Measurements from ENCODE around the gene PTX4. TPM values are rescaled to one million over a fixed set of nuclear protein-coding genes. Genes with fewer than 3 reads are reported as not detected.
A peak's percentile ranks its signal among the peaks of the same experiment; 100 is the strongest.

PTX4 gene
- total RNA-seq, 1 donor from 2014 or later: not detected

GRCh38 chr16:1519831-1520230 is 31.1 kb upstream of the PTX4 start:
- TF ChIP-seq, protein P1, sequence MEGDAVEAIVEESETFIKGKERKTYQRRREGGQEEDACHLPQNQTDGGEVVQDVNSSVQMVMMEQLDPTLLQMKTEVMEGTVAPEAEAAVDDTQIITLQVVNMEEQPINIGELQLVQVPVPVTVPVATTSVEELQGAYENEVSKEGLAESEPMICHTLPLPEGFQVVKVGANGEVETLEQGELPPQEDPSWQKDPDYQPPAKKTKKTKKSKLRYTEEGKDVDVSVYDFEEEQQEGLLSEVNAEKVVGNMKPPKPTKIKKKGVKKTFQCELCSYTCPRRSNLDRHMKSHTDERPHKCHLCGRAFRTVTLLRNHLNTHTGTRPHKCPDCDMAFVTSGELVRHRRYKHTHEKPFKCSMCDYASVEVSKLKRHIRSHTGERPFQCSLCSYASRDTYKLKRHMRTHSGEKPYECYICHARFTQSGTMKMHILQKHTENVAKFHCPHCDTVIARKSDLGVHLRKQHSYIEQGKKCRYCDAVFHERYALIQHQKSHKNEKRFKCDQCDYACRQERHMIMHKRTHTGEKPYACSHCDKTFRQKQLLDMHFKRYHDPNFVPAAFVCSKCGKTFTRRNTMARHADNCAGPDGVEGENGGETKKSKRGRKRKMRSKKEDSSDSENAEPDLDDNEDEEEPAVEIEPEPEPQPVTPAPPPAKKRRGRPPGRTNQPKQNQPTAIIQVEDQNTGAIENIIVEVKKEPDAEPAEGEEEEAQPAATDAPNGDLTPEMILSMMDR (IDR thresholded peaks at IDR 0.05): no peak
- ATAC-seq (peak; percentile 6), DNase-seq (no peak)
- H3K27ac ChIP-seq: no peak overlapping the region
- no peaks in the 10 kb centered on the region for H3K27me3 ChIP-seq
- peaks cover 4% of the 10 kb centered on the region for H3K36me3 ChIP-seq
- intact Hi-C loops (cut with DNase I): no loop called here
- no peak overlapping the region for H3K4me3 ChIP-seq
- no peaks in the 10 kb centered on the region for H3K4me1 ChIP-seq
- no peaks in the 10 kb centered on the region for H3K9me3 ChIP-seq

GRCh38 chr16:1518626-1519135 is 29.9 kb upstream of the PTX4 start:
- Histone ChIP-seq H3K9me3 (peaks cover 6% of the 10 kb centered on the region), H3K36me3 (peaks cover 4% of the 10 kb centered on the region), H3K27ac (no peak overlapping the region), H3K4me3 (no peak overlapping the region), H3K27me3 (no peaks in the 10 kb centered on the region), H3K4me1 (no peaks in the 10 kb centered on the region)
- TF ChIP-seq, protein P1 (IDR thresholded peaks at IDR 0.05): no peak
- intact Hi-C loops (cut with DNase I): no loop called here
- ATAC-seq (peak; percentile 38), DNase-seq (no peak)

DNA sequence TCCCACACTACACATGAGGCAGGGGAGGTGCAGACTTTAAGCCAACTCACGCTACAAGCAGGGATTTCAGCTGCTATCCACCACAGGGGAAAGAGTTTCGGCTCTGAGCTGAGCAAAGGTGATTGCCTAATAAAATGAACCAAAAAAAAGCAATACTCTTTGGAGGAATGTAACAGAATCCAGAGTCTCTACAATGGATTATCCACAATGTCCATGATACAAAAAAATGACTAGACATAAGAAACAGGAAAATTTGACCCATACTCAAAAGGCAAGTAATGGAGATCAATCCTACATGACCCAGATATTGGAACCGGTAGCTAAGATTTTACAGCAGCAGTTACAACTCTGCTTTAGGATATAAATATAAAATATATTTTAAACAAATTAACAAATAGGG is 25.8 kb upstream of the PTX4 start:
- no peak for ATAC-seq
- intact Hi-C loops (cut with DNase I): no loop called here
- H3K36me3 ChIP-seq: peaks cover 4% of the 10 kb centered on the region

DNA sequence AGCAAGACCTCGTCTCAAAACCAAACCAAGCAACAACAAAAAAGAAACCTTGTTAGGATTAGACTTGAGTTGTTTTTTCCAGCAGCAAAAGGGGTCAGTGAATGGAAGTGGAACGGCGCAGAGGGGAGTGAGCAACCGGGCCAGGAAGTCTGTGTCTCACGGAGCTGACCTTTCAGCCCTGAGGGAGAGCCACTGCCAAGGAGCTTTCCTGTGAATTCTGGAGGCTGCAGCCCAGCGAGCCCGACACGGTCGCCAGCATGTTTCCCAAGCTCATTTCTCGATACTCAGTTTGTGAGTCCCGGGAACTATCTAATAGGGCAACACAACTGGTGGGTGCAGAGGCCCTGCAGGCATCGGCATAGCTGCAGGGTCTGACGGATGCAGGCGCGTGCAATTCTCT is 24.0 kb upstream of the PTX4 start:
- H3K9me3 ChIP-seq: peaks cover 6% of the 10 kb centered on the region
- no peak for ATAC-seq
- intact Hi-C loops (cut with DNase I): no loop called here
- TF ChIP-seq, protein P1 (IDR thresholded peaks at IDR 0.05): no peak
- H3K36me3 ChIP-seq: peaks cover 4% of the 10 kb centered on the region
- no peak for DNase-seq
- H3K4me3 ChIP-seq: peak overlapping the region; percentile 8
- no peaks in the 10 kb centered on the region for H3K27me3 ChIP-seq
- H3K27ac ChIP-seq: peak overlapping the region; percentile 30
- H3K4me1 ChIP-seq: peaks cover 4% of the 10 kb centered on the region

More for the DNA sequence above, 25.8 kb upstream of the PTX4 start:
- Histone ChIP-seq H3K4me1 (peaks cover 4% of the 10 kb centered on the region), H3K9me3 (peaks cover 6% of the 10 kb centered on the region), H3K4me3 (no peak overlapping the region), H3K27me3 (no peaks in the 10 kb centered on the region), H3K27ac (no peak overlapping the region)
- DNase-seq: no peak
- TF ChIP-seq, protein P1 (IDR thresholded peaks at IDR 0.05): no peak

- H3K27ac ChIP-seq: peak overlapping the region; percentile 30
- H3K9me3 ChIP-seq: peaks cover 6% of the 10 kb centered on the region
- no peak for ATAC-seq
- no peak for DNase-seq
- peaks cover 4% of the 10 kb centered on the region for H3K4me1 ChIP-seq
- no peaks in the 10 kb centered on the region for H3K27me3 ChIP-seq
- intact Hi-C loops (cut with DNase I): no loop called here
- peak overlapping the region; percentile 8 for H3K4me3 ChIP-seq
- peaks cover 4% of the 10 kb centered on the region for H3K36me3 ChIP-seq
- TF ChIP-seq, protein P1 (IDR thresholded peaks at IDR 0.05): no peak
Observed at GRCh38 chr16:1511662-1512569, 23.2 kb upstream of the PTX4 start.
